Breast epithelium (tissue), 4 donors: ENCODE measurements around the gene RABGAP1L. TPM values are rescaled to one million over a fixed set of nuclear protein-coding genes. Genes with fewer than 3 reads are reported as not detected.
"Not testable (repeated sequence)": the region's sequence is repeated elsewhere in the genome, so short reads cannot be mapped to it uniquely, and the experiment has no call there.

ENCODE experiments used
- DNase-seq, 2 donors: peaks; one replicate each; pipeline ENCODE4 v3.0.0-alpha.2; 2019; ENCODE audit warnings: low spot score in 2 of 2
- H3K27ac ChIP-seq, 2 donors: fragments of 200-600 bp; sonication (generic) in 1 of 2; one replicate each; pipeline ENCODE4 v1.5.1; 2016 to 2019; ENCODE audit warnings: mild to moderate bottlenecking in 1 of 2
- H3K27me3 ChIP-seq, 2 donors: fragments of 200-600 bp; sonication (generic) in 1 of 2; one replicate each; pipeline versions ENCODE4 v1.5.1 to v1.6.0; 2017 to 2019; ENCODE audit warnings: control low read depth in 1 of 2, mild to moderate bottlenecking in 1 of 2
- H3K36me3 ChIP-seq: fragments of 200-600 bp; one replicate; pipeline ENCODE4 v1.5.1; 2019
- H3K4me1 ChIP-seq, 2 donors: fragments of 200-600 bp; sonication (generic); one replicate each; pipeline ENCODE4 v1.5.1; 2016 to 2019; ENCODE audit warnings: control low read depth in 1 of 2
- H3K4me3 ChIP-seq, 3 donors: fragments of 200-600 bp; sonication (generic); 1 replicate in 2 of 3; 2 replicates in 1 of 3; pipeline ENCODE4 v1.5.1; 2016 to 2019; ENCODE audit warnings: mild to moderate bottlenecking in 3 of 3, moderate library complexity in 2 of 3
- H3K9me3 ChIP-seq, 2 donors: fragments of 200-600 bp; sonication (generic) in 1 of 2; one replicate each; pipeline ENCODE4 v1.5.1; 2016 to 2019; ENCODE audit warnings: control low read depth in 1 of 2
- CTCF ChIP-seq, 3 donors: fragments of 450-650 bp; IDR thresholded peaks; one replicate each; pipeline ENCODE4 v1.5.1; 2016 to 2017; ENCODE audit warnings: antibody characterized with exemption in 3 of 3, mild to moderate bottlenecking in 3 of 3, moderate library complexity in 3 of 3
- POLR2A ChIP-seq: fragments of 450-650 bp; IDR thresholded peaks from one replicate; pipeline ENCODE4 v1.6.1; 2016; ENCODE audit warnings: antibody characterized with exemption, mild to moderate bottlenecking, moderate library complexity
- POLR2AphosphoS5 ChIP-seq, 3 donors: sonication (generic); formaldehyde crosslinking; IDR thresholded peaks; one replicate each; pipeline ENCODE4 v1.6.1; 2017; ENCODE audit warnings: antibody characterized with exemption in 3 of 3
- intact Hi-C: fragments of 100-400 bp; cut with DNase I; formaldehyde crosslinking; loops from one replicate; pipeline ENCODE4 v1.15.1; 2023; ENCODE audit warnings: low total_unique reads
- total RNA-seq, 3 donors: library from RNA; depleted of rRNA; stranded (reverse); fragments of >200 nt; gene quantifications; one replicate each; pipeline ENCODE4 v1.1.0, GENCODE V29; 2016

RABGAP1L gene
- total RNA-seq, 3 donors from 2014 or later, result 41.3 to 83.7 (median 49.5) TPM

- intact Hi-C loops, result no loop called here
- no peak for DNase-seq
- Histone ChIP-seq H3K9me3 (no peaks in the 10 kb centered on the region), H3K36me3 (no peaks in the 10 kb centered on the region), H3K4me3 (no peak overlapping the region), H3K27me3 (no peaks in the 10 kb centered on the region), H3K4me1 (no peaks in the 10 kb centered on the region), H3K27ac (no peak overlapping the region)
- TF ChIP-seq CTCF (IDR thresholded peaks at IDR 0.05) (no peak), POLR2A (no peak), POLR2AphosphoS5 (IDR thresholded peaks at IDR 0.05) (no peak)
These were observed 310.4 kb downstream of the RABGAP1L start for GRCh38 chr1:174469687-174470086.

- Histone ChIP-seq H3K9me3 (no peaks in the 10 kb centered on the region), H3K36me3 (no peaks in the 10 kb centered on the region), H3K4me1 (no peaks in the 10 kb centered on the region), H3K27me3 (no peaks in the 10 kb centered on the region), H3K27ac (no peak overlapping the region), H3K4me3 (no peak overlapping the region)
- no peak for DNase-seq
- no peak for TF ChIP-seq CTCF (IDR thresholded peaks at IDR 0.05)
- no peak for TF ChIP-seq POLR2A
- TF ChIP-seq POLR2AphosphoS5 (IDR thresholded peaks at IDR 0.05), result no peak
- intact Hi-C loops, result no loop called here
These were observed 320.0 kb downstream of the RABGAP1L start for GRCh38 chr1:174479281-174479680.

GRCh38 chr1:174480324-174480723 is 321.0 kb downstream of the RABGAP1L start:
- Histone ChIP-seq H3K36me3 (no peaks in the 10 kb centered on the region), H3K4me3 (no peak overlapping the region), H3K27ac (no peak overlapping the region), H3K9me3 (no peaks in the 10 kb centered on the region), H3K27me3 (no peaks in the 10 kb centered on the region), H3K4me1 (no peaks in the 10 kb centered on the region)
- no peak for TF ChIP-seq POLR2A
- no peak for TF ChIP-seq CTCF (IDR thresholded peaks at IDR 0.05)
- no peak for TF ChIP-seq POLR2AphosphoS5 (IDR thresholded peaks at IDR 0.05)
- intact Hi-C loops, result no loop called here
- no peak for DNase-seq

GRCh38 chr1:174491606-174492005 is 332.3 kb downstream of the RABGAP1L start:
- intact Hi-C loops, result no loop called here

GRCh38 chr1:174497478-174497877 is 338.2 kb downstream of the RABGAP1L start:
- H3K27me3 ChIP-seq, result no peaks in the 10 kb centered on the region
- DNase-seq, result no peak
- no peak for TF ChIP-seq POLR2AphosphoS5 (IDR thresholded peaks at IDR 0.05)
- TF ChIP-seq CTCF (IDR thresholded peaks at IDR 0.05), result no peak
- TF ChIP-seq POLR2A, result no peak
- H3K27ac ChIP-seq, result no peak overlapping the region
- no peak overlapping the region for H3K4me3 ChIP-seq
- H3K36me3 ChIP-seq, result no peaks in the 10 kb centered on the region
- no peaks in the 10 kb centered on the region for H3K9me3 ChIP-seq
- no peaks in the 10 kb centered on the region for H3K4me1 ChIP-seq
- intact Hi-C loops, result no loop called here

More at GRCh38 chr1:174491606-174492005, 332.3 kb downstream of the RABGAP1L start:
- no peaks in the 10 kb centered on the region for H3K27me3 ChIP-seq
- no peak for DNase-seq
- no peaks in the 10 kb centered on the region for H3K36me3 ChIP-seq
- H3K4me3 ChIP-seq, result no peak overlapping the region
- H3K4me1 ChIP-seq, result no peaks in the 10 kb centered on the region
- no peak overlapping the region for H3K27ac ChIP-seq
- TF ChIP-seq POLR2A (no peak), CTCF (IDR thresholded peaks at IDR 0.05) (no peak), POLR2AphosphoS5 (IDR thresholded peaks at IDR 0.05) (no peak)
- H3K9me3 ChIP-seq, result no peaks in the 10 kb centered on the region

GRCh38 chr1:174516755-174517154 is 357.4 kb downstream of the RABGAP1L start:
- H3K36me3 ChIP-seq, H3K27me3 ChIP-seq, H3K27ac ChIP-seq, H3K4me1 ChIP-seq, intact Hi-C loops, DNase-seq, H3K4me3 ChIP-seq, H3K9me3 ChIP-seq: not testable (repeated sequence)
